CD4-positive, alpha-beta T cell (primary cell): ENCODE data around the gene SOHLH1. TPM values are rescaled to one million over a fixed set of nuclear protein-coding genes. Genes with fewer than 3 reads are reported as not detected.

Experiments used
- ATAC-seq: fragments of 200-7000 bp; cut with Tn5 transposase; one replicate; pipeline ENCODE4 v1.10.0; 2022; ENCODE audit warnings: mild to moderate bottlenecking; ENCODE audit not compliant: poor library complexity
- CTCF ChIA-PET: fragments of 350-600 bp; sonication (Branson Sonifier 250); formaldehyde crosslinking; loops from one replicate; lab custom pipeline; 2021; ENCODE audit warnings: antibody characterized with exemption, inconsistent platforms; lab: Charles Lee
- POLR2A ChIA-PET: fragments of 350-600 bp; sonication (Branson Sonifier 250); formaldehyde crosslinking; loops from one replicate; lab custom pipeline; 2021; ENCODE audit warnings: antibody characterized with exemption, inconsistent platforms; lab: Charles Lee
- DNase-seq, 14 experiments: peaks; one replicate each; pipeline ENCODE4 v3.0.0-alpha.2; 2013 to 2020; ENCODE audit warnings: mixed read lengths in 2 of 14
- H3K27ac ChIP-seq, 2 donors: one replicate each; pipeline versions ENCODE4 v1.5.1 to v1.7.0; 2013; ENCODE audit warnings: low read length in 2 of 2, low read depth in 1 of 2, mild to moderate bottlenecking in 1 of 2
- H3K27me3 ChIP-seq, 2 experiments: 1 replicate in 1 of 2; 2 replicates in 1 of 2; pipeline versions ENCODE4 v1.6.1 to v1.7.0; 2013; ENCODE audit warnings: low read length in 2 of 2, control low read depth in 1 of 2, mild to moderate bottlenecking in 1 of 2, moderate library complexity in 1 of 2; ENCODE audit not compliant: insufficient read depth in 2 of 2, control insufficient read depth in 1 of 2
- H3K36me3 ChIP-seq: one replicate; pipeline ENCODE4 v1.6.1; 2013; ENCODE audit warnings: low read length, control low read depth; ENCODE audit not compliant: insufficient read depth
- H3K4me1 ChIP-seq: one replicate; pipeline ENCODE4 v1.6.1; 2013; ENCODE audit warnings: low read length, control low read depth; ENCODE audit not compliant: insufficient read depth
- H3K4me3 ChIP-seq: one replicate; pipeline ENCODE4 v1.5.1; 2013; ENCODE audit warnings: mild to moderate bottlenecking, low read length, moderate library complexity
- H3K9me3 ChIP-seq, 2 experiments: 1 replicate in 1 of 2; 2 replicates in 1 of 2; pipeline versions ENCODE4 v1.6.1 to v1.7.0; 2013; ENCODE audit warnings: low read length in 2 of 2, mild to moderate bottlenecking in 2 of 2, control low read depth in 1 of 2, moderate library complexity in 1 of 2; ENCODE audit not compliant: control insufficient read depth in 1 of 2, insufficient read depth in 1 of 2
- H3K27ac Mint-ChIP-seq: one replicate; pipeline ENCODE4 v1.8.0; 2020; ENCODE audit warnings: mixed read lengths
- H3K27me3 Mint-ChIP-seq: one replicate; pipeline ENCODE4 v1.8.0; 2021; ENCODE audit warnings: mixed read lengths
- H3K36me3 Mint-ChIP-seq: one replicate; pipeline ENCODE4 v1.8.0; 2021; ENCODE audit warnings: low read depth, mixed read lengths
- H3K4me1 Mint-ChIP-seq: one replicate; pipeline ENCODE4 v1.8.0; 2021; ENCODE audit warnings: low read depth, mixed read lengths
- H3K4me3 Mint-ChIP-seq: one replicate; pipeline ENCODE4 v1.8.0; 2020; ENCODE audit warnings: mild to moderate bottlenecking, mixed read lengths
- H3K9me3 Mint-ChIP-seq: one replicate; pipeline ENCODE4 v1.8.0; 2020; ENCODE audit warnings: mixed read lengths
- CTCF ChIP-seq: fragments of 200-600 bp; IDR thresholded peaks from one replicate; pipeline ENCODE4 v1.8.0; 2022; ENCODE audit warnings: antibody characterized with exemption, mild to moderate bottlenecking
- intact Hi-C, 2 experiments: fragments of 100-400 bp; cut with DNase I in 1 of 2; cut with micrococcal nuclease in 1 of 2; formaldehyde crosslinking; loops; one replicate each; pipeline versions ENCODE4 v1.15.1 to v1.9.0; 2023 to 2025; cut with DNase I, micrococcal nuclease
- total RNA-seq, 174 experiments: library from RNA in 2 of 174; stranded (reverse) in 2 of 174; gene quantifications; one replicate each; pipeline ENCODE4 v1.2.3 and lab custom pipeline; 2021 to 2026

Gene SOHLH1
- total RNA-seq, 2 experiments from 2014 or later: not detected

DNA sequence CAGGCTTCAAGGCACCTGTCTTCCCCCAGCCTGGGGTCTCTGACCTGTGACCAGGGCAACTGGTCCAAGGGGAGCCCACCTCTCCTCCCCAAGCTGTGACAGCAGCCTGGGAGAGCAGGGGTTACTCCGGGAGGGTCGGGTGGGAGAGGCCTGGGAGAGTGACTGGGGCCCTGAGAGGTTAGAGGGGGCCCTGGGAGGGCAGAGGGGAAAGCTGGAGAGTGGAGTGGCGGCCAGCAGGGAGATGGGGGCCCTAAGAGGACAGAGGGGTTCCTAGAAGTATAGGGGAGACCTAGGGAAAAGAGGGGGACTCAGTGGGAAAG, 35.9 kb downstream of the SOHLH1 start:
- H3K4me3 ChIP-seq: no peak overlapping the region
- H3K27ac Mint-ChIP-seq: no peak overlapping the region
- ATAC-seq: no peak
- H3K36me3 Mint-ChIP-seq: no peaks in the 10 kb centered on the region
- no peak overlapping the region for H3K4me3 Mint-ChIP-seq
- POLR2A ChIA-PET: no interaction called here
- no peaks in the 10 kb centered on the region for H3K4me1 Mint-ChIP-seq
- H3K9me3 Mint-ChIP-seq: no peaks in the 10 kb centered on the region
- H3K36me3 ChIP-seq: no peaks in the 10 kb centered on the region
- H3K27me3 ChIP-seq: no peaks in the 10 kb centered on the region
- intact Hi-C loops: no loop called here
- H3K27me3 Mint-ChIP-seq: no peaks in the 10 kb centered on the region
- CTCF ChIA-PET: no interaction called here
- DNase-seq: no peak
- H3K4me1 ChIP-seq: no peaks in the 10 kb centered on the region
- H3K9me3 ChIP-seq: peaks cover 0 to 11% of the 10 kb centered on the region in 2 experiments
- TF ChIP-seq CTCF: no peak
- no peak overlapping the region for H3K27ac ChIP-seq

- POLR2A ChIA-PET: no interaction called here
- no peaks in the 10 kb centered on the region for H3K4me1 ChIP-seq
These were observed 36.4 kb downstream of the SOHLH1 start, which contains the start of gene LCN9 for GRCh38 chr9:135662758-135663450. Gene LCN9, plus strand, starts transcription at chr9:135663309. Its CDS starts 13 bp downstream, at chr9:135663322.

DNA sequence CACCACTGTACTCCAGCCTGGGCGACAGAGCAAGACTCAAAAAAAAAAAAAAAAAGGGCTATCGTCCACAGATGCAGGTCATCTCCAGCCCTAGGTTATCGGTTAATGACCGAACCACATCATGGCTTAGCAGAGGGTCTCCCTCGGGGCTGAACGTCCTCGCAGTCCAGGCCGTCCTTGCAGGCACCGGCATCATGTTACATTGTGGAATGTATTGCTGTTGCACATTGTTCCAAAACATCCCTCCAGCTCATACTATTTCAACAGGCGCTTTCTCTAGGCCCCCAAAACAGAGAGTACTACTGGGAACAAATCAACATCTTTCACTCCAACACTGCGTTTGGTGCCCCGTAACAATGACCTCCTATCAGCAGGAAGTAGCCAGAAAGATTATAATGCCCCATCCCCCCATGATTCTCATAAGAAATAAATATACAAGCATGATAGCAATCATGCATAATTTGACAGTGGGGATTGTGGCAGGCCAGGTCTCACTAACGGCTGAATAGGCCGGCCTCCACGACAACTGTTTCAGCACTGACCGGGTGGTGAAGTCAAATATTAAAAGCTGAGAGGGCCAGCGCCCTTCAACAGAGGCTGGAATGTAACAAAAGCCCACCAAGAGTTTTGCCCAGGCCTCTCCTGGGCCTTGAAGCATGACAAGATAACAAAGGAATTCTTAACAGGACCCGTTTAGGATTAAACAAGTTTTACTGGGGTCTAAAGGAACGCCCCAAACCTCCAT, 37.3 kb downstream of the SOHLH1 start:
- H3K4me1 ChIP-seq: no peaks in the 10 kb centered on the region
- no peaks in the 10 kb centered on the region for H3K27me3 ChIP-seq
- H3K4me3 ChIP-seq: no peak overlapping the region
- DNase-seq (no peak), ATAC-seq (no peak)
- H3K9me3 ChIP-seq: peaks cover 0 to 5% of the 10 kb centered on the region in 2 experiments
- intact Hi-C loops: no loop called here
- H3K9me3 Mint-ChIP-seq: no peaks in the 10 kb centered on the region
- TF ChIP-seq CTCF: no peak
- no peaks in the 10 kb centered on the region for H3K27me3 Mint-ChIP-seq
- no peaks in the 10 kb centered on the region for H3K4me1 Mint-ChIP-seq
- H3K4me3 Mint-ChIP-seq: no peak overlapping the region
- H3K36me3 Mint-ChIP-seq: no peaks in the 10 kb centered on the region
- CTCF ChIA-PET: no interaction called here
- H3K27ac ChIP-seq: no peak overlapping the region
- POLR2A ChIA-PET: no interaction called here
- no peaks in the 10 kb centered on the region for H3K36me3 ChIP-seq
- H3K27ac Mint-ChIP-seq: no peak overlapping the region

More at GRCh38 chr9:135662758-135663450, 36.4 kb downstream of the SOHLH1 start, which contains the start of gene LCN9:
- CTCF ChIA-PET: no interaction called here
- ATAC-seq (no peak), DNase-seq (no peak)
- H3K27ac ChIP-seq: no peak within 1 kb of the TSS
- H3K9me3 ChIP-seq: peaks cover 0 to 11% of the 10 kb centered on the region in 2 experiments
- Mint-ChIP-seq H3K9me3 (no peaks in the 10 kb centered on the region), H3K36me3 (no peaks in the 10 kb centered on the region), H3K4me1 (no peaks in the 10 kb centered on the region), H3K4me3 (no peak within 1 kb of the TSS), H3K27ac (no peak within 1 kb of the TSS), H3K27me3 (no peaks in the 10 kb centered on the region)
- no peaks in the 10 kb centered on the region for H3K36me3 ChIP-seq
- no peak for TF ChIP-seq CTCF
- H3K4me3 ChIP-seq: no peak within 1 kb of the TSS
- no peaks in the 10 kb centered on the region for H3K27me3 ChIP-seq
- intact Hi-C loops: no loop called here
